SK-N-SH treated with all-trans-retinoic acid at 6 μM for 48 hours (cell line): ENCODE results near the gene OR2G3.

Source experiments
- ATAC-seq: fragments of 200-7000 bp; cut with Tn5 transposase; 3 replicates; pipeline ENCODE4 v1.9.1; 2020; ENCODE audit warnings: mild to moderate bottlenecking, moderate library complexity
- CSDC2 ChIP-seq: fragments of 250-450 bp; sonication (Bioruptor Pico); IDR thresholded peaks from 2 replicates; pipeline ENCODE4 v1.5.0; 2020; ENCODE audit warnings: mild to moderate bottlenecking, moderate library complexity
- CSRNP3 ChIP-seq: fragments of 250-450 bp; sonication (Bioruptor Pico); IDR thresholded peaks from 2 replicates; pipeline ENCODE4 v1.5.1; 2021; ENCODE audit warnings: mild to moderate bottlenecking, moderate library complexity
- ESRRG ChIP-seq: fragments of 250-450 bp; sonication (Bioruptor Pico); IDR thresholded peaks from 2 replicates; pipeline ENCODE4 v1.6.1; 2021; ENCODE audit warnings: mild to moderate bottlenecking
- GLIS3 ChIP-seq: fragments of 250-450 bp; sonication (Bioruptor Pico); IDR thresholded peaks from 2 replicates; pipeline ENCODE4 v1.5.0; 2020; ENCODE audit warnings: mild to moderate bottlenecking, moderate library complexity
- ISL1 ChIP-seq: fragments of 250-450 bp; sonication (Bioruptor Pico); IDR thresholded peaks from 2 replicates; pipeline ENCODE4 v2.1.2; 2022; ENCODE audit warnings: mild to moderate bottlenecking, moderate library complexity
- PATZ1 ChIP-seq: fragments of 250-450 bp; sonication (Bioruptor Pico); IDR thresholded peaks from 2 replicates; pipeline ENCODE4 v1.8.0; 2020; ENCODE audit warnings: mild to moderate bottlenecking, moderate library complexity, borderline replicate concordance
- POU6F1 ChIP-seq: fragments of 250-450 bp; sonication (Bioruptor Pico); IDR thresholded peaks from 2 replicates; pipeline ENCODE4 v1.8.0; 2021; ENCODE audit warnings: low read depth, mild to moderate bottlenecking, moderate library complexity, borderline replicate concordance
- TOX ChIP-seq: fragments of 250-450 bp; sonication (Bioruptor Pico); IDR thresholded peaks from 2 replicates; pipeline ENCODE4 v1.8.0; 2021; ENCODE audit warnings: mild to moderate bottlenecking, moderate library complexity, borderline replicate concordance
- ZFP3 ChIP-seq: fragments of 250-450 bp; sonication (Bioruptor Pico); IDR thresholded peaks from 2 replicates; pipeline ENCODE4 v1.5.0; 2020; ENCODE audit warnings: mild to moderate bottlenecking, moderate library complexity
- ZFP30 ChIP-seq: fragments of 450-650 bp; formaldehyde crosslinking; IDR thresholded peaks from 2 replicates; pipeline ENCODE4 v1.5.0; 2022; ENCODE audit warnings: mild to moderate bottlenecking, moderate library complexity
- ZNF70 ChIP-seq: fragments of 450-650 bp; formaldehyde crosslinking; IDR thresholded peaks from 2 replicates; pipeline ENCODE4 v1.5.0; 2020; ENCODE audit warnings: mild to moderate bottlenecking, moderate library complexity
- ZNF8 ChIP-seq: fragments of 450-650 bp; formaldehyde crosslinking; IDR thresholded peaks from 2 replicates; pipeline ENCODE4 v1.5.0; 2020; ENCODE audit warnings: mild to moderate bottlenecking, moderate library complexity
- TF ChIP-seq, protein P1 (sequence below): fragments of 250-450 bp; sonication (Bioruptor Pico); IDR thresholded peaks from 2 replicates; pipeline ENCODE4 v1.5.1; 2020; ENCODE audit warnings: low read depth, mild to moderate bottlenecking, moderate library complexity

OR2G3 gene

DNA sequence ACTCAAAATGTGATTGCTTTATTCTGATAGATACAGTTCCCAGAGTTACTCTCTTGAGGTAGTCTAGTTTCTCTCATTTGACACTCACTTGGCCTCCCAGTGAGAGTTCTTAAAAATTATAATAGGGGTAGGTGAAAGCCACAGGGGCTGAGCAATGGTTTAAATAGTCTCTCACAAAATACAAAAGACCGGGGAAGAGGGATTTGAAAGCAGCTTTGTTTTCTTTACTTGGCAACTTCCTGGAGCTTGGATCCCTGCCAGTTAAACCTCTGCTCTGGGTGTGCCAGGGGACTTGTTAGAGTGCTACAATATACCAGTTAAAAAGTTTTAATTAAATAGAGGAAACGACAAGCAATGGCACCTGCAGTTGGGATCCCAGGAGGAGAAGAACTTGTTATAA lies 42.5 kb downstream of the OR2G3 start:
- TF ChIP-seq GLIS3 (CRISPR knock-in tag): no peak
- no peak for TF ChIP-seq ZNF70 (CRISPR knock-in tag)
- TF ChIP-seq ZNF8: no peak
- TF ChIP-seq, protein P1, sequence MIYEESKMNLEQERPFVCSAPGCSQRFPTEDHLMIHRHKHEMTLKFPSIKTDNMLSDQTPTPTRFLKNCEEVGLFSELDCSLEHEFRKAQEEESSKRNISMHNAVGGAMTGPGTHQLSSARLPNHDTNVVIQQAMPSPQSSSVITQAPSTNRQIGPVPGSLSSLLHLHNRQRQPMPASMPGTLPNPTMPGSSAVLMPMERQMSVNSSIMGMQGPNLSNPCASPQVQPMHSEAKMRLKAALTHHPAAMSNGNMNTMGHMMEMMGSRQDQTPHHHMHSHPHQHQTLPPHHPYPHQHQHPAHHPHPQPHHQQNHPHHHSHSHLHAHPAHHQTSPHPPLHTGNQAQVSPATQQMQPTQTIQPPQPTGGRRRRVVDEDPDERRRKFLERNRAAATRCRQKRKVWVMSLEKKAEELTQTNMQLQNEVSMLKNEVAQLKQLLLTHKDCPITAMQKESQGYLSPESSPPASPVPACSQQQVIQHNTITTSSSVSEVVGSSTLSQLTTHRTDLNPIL (CRISPR knock-in tag): no peak
- TF ChIP-seq ESRRG: no peak
- TF ChIP-seq POU6F1 (CRISPR knock-in tag): no peak
- TF ChIP-seq PATZ1: no peak
- no peak for TF ChIP-seq ISL1
- no peak for ATAC-seq

DNA sequence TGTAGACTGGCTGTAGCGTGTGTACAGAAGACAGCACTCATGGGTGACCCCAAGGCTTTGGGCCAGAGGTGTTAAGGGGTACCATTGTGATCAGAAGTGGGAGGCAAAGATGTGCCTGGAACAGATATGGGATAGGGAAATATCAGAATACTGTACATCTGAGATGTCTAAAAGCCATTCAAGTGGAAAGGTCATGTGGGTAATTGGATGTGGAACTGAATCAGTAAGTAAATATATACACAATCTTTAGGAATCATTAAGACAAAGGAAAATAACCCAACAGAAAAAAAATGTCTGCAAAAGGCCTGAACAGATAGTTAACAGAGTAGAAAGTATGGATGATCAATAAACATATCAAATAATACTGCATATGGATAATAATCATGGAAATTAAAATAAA lies 47.7 kb downstream of the OR2G3 start:
- ATAC-seq: no peak
- no peak for TF ChIP-seq ZFP30 (CRISPR knock-in tag)
- TF ChIP-seq PATZ1: no peak
- no peak for TF ChIP-seq CSRNP3 (CRISPR knock-in tag)
- TF ChIP-seq ZFP3 (CRISPR knock-in tag): no peak
- TF ChIP-seq TOX (CRISPR knock-in tag): no peak
- no peak for TF ChIP-seq ESRRG
- TF ChIP-seq CSDC2 (CRISPR knock-in tag): no peak
